HAP-1 (cell line): ENCODE data around the gene RYR1.
"Not testable (repeated sequence)": the region's sequence is repeated elsewhere in the genome, so short reads cannot be mapped to it uniquely, and the experiment has no call there.

Source experiments
- DNase-seq, 2 experiments: peaks; one replicate each; pipeline ENCODE4 v3.0.0-alpha.2; 2016 to 2020; ENCODE audit warnings: low spot score in 2 of 2
- H3K27me3 ChIP-seq: fragments of 250-450 bp; sonication (Bioruptor Pico); 2 replicates; pipeline ENCODE4 v1.5.1; 2020; ENCODE audit warnings: low read depth, mild to moderate bottlenecking, moderate library complexity
- H3K36me3 ChIP-seq: fragments of 250-450 bp; sonication (Bioruptor Pico); replicated peaks from 2 replicates; pipeline ENCODE4 v1.5.1; 2020; ENCODE audit warnings: mild to moderate bottlenecking
- H3K4me1 ChIP-seq: fragments of 250-450 bp; sonication (Bioruptor Pico); 2 replicates; pipeline ENCODE4 v1.5.1; 2020; ENCODE audit warnings: mild to moderate bottlenecking
- H3K4me3 ChIP-seq: fragments of 250-450 bp; sonication (Bioruptor Pico); 2 replicates; pipeline ENCODE4 v1.5.1; 2020; ENCODE audit warnings: mild to moderate bottlenecking, moderate library complexity
- H3K9me3 ChIP-seq: fragments of 250-450 bp; sonication (Bioruptor Pico); 2 replicates; pipeline ENCODE4 v1.5.1; 2020; ENCODE audit warnings: mild to moderate bottlenecking, moderate library complexity
- in situ Hi-C: fragments of 300-500 bp; cut with MboI; formaldehyde crosslinking; loops from 3 replicates; pipeline ENCODE4 v1.14.3; 2020; ENCODE audit warnings: low sequenced_read_pairs, inconsistent platforms, mixed read lengths

The RYR1 gene

GRCh38 chr19:38425222-38425809 is 8.2 kb upstream of the RYR1 start:
- H3K4me3 ChIP-seq, result no peak overlapping the region
- in situ Hi-C loops, result no loop called here

DNA sequence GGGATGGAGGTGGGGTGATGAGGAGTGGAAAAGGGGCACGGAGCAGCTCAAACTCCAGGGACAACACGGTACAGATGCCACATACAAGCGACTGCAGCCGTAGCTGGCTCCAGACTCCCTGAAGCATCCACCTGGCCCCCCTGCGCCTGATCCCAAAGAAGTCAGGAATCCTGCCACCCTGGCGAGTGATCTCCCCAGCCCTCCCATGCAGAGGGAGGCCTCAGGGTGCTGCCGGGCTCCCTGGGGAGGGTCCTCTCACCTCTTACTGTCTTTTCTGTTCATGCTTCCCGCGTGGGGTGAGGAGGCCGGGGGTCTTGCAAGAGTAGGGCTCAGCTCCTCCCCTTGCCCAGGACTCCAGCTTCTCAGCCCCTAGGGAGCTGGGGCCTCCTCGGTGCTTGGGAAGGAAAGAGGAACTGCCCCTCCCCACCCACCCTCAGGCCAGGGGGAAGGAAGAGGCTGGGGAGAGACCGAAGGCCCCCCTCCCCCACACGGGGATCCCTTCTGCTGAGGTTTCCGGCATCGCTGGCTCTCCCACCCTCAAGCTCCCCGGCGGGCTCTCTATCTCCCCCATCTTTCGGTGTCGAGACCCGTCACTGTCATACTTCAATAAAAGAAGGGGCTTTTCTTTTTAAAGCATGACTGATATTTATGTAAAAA is 7.6 kb upstream of the RYR1 start, which contains the start of gene RASGRP4:
TSS of gene RASGRP4 (minus strand) at position 410 of the 657 bp plus-strand sequence. CDS start at position 282, 128 bp downstream.
- no peaks in the 10 kb centered on the region for H3K9me3 ChIP-seq
- no peak for DNase-seq
- H3K36me3 ChIP-seq, result no peaks in the 10 kb centered on the region
- H3K4me1 ChIP-seq, result no peaks in the 10 kb centered on the region
- H3K27me3 ChIP-seq, result no peaks in the 10 kb centered on the region
- H3K4me3 ChIP-seq, result no peak within 1 kb of the TSS
- in situ Hi-C loops, result no loop called here

More at GRCh38 chr19:38425222-38425809, 8.2 kb upstream of the RYR1 start:
- Histone ChIP-seq H3K9me3 (no peaks in the 10 kb centered on the region), H3K4me1 (no peaks in the 10 kb centered on the region), H3K27me3 (no peaks in the 10 kb centered on the region), H3K36me3 (no peaks in the 10 kb centered on the region)
- DNase-seq, result no peak

DNA sequence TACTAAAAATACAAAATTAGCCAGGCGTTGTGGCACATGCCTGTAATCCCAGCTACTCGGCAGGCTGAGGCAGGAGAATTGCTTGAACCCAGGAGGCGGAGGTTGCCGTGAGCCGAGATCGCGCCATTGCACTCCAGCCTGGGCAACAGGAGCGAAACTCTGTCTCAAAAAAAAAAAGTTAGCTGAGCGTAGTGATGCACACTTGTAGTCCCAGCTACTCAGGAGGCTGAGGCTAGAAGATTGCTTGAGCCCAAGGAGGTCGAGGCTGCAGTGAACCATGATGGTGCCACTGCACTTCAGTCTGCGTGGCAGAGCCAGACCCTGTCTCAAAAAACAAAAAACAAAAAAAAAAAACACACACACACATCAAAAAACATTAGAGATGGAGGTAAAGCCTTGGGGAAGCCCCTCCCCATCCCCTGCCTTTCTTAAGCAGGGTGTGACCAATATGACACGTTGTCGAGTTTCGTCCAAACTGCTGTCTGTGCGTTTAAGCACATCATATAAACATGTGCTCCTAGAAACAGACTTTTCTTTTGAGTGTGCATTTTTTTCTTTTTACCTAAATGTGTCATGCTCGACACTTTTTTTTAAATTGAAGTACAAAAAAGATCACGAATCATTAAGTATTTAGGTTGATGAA is 6.3 kb upstream of the RYR1 start:
- H3K4me3 ChIP-seq, DNase-seq, H3K9me3 ChIP-seq, in situ Hi-C loops, H3K27me3 ChIP-seq, H3K36me3 ChIP-seq, H3K4me1 ChIP-seq: not testable (repeated sequence)

DNA sequence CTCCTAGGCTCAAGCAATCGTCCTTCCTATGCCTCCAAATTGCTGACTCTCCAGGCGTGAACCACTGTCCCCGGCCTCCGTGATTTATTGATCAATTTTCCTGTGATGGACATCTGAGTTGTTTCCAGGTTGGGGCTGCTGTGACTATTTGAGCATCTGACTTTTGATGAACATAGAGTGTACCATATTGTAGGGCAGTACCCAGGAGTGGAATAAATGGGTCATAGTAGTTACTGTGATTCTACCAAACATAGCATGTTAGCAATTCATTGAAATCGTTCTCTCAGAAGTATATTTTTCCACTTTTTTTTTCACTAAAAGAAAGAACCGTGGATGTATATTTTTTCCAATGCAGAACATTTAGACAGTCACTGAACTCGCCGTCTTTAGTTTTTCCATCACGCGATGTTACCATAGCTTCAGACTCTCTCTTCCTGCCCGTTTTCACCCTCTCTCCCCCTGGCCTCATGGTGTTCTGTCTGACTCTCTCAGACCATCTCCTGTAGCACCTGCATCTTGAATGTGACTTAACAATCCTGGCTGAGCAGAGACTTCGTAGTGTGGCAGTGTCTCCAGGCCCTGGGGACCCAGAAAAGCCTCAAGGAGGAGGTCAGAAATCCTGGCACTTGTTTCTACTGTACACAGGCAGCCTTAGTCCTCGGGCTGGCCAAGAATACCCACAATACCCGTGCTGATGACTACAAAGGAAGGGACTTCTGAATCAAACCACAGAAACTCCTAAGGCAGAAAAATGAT is 4.3 kb upstream of the RYR1 start:
- H3K4me3 ChIP-seq, result no peak overlapping the region
- no peaks in the 10 kb centered on the region for H3K36me3 ChIP-seq
- no peaks in the 10 kb centered on the region for H3K9me3 ChIP-seq
- in situ Hi-C loops, result no loop called here
- no peaks in the 10 kb centered on the region for H3K4me1 ChIP-seq
- DNase-seq, result no peak
- H3K27me3 ChIP-seq, result no peaks in the 10 kb centered on the region

GRCh38 chr19:38429811-38430156 is 3.7 kb upstream of the RYR1 start:
- Histone ChIP-seq H3K36me3 (no peaks in the 10 kb centered on the region), H3K27me3 (no peaks in the 10 kb centered on the region), H3K9me3 (no peaks in the 10 kb centered on the region), H3K4me3 (no peak overlapping the region), H3K4me1 (no peaks in the 10 kb centered on the region)
- no peak for DNase-seq
- in situ Hi-C loops, result no loop called here

- in situ Hi-C loops, result no loop called here
- Histone ChIP-seq H3K4me1 (no peaks in the 10 kb centered on the region), H3K4me3 (no peak overlapping the region), H3K27me3 (no peaks in the 10 kb centered on the region), H3K9me3 (no peaks in the 10 kb centered on the region), H3K36me3 (no peaks in the 10 kb centered on the region)
- DNase-seq, result no peak
Observed at GRCh38 chr19:38430931-38431330, 2.6 kb upstream of the RYR1 start.

GRCh38 chr19:38434549-38435051 is 1.1 kb downstream of the RYR1 start:
- in situ Hi-C loops, result no loop called here
- H3K4me3 ChIP-seq, result no peak overlapping the region

DNA sequence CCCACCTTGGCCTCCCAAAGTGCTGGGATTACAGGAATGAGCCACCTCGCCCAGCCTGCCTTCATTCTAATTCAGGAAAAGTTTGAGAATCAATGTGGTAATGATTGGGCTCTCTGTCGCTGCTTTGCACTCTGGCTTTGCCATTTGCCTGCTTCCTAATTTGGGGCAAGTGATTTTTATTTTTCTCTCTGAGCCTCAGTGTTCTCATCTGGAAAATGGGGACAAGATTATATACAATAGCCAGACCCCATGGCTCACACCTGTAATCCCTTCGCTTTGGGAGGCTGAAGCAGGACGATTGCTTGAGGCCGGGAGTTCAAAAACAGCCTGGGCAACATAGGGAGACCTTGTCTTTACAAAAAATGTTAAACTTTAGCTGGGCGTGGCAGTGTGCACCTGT is 3.8 kb downstream of the RYR1 start:
- Histone ChIP-seq H3K4me3 (no peak overlapping the region), H3K4me1 (no peaks in the 10 kb centered on the region), H3K9me3 (no peaks in the 10 kb centered on the region), H3K36me3 (no peaks in the 10 kb centered on the region), H3K27me3 (no peaks in the 10 kb centered on the region)
- in situ Hi-C loops, result no loop called here
- no peak for DNase-seq

More at GRCh38 chr19:38434549-38435051, 1.1 kb downstream of the RYR1 start:
- Histone ChIP-seq H3K9me3 (no peaks in the 10 kb centered on the region), H3K36me3 (no peaks in the 10 kb centered on the region), H3K4me1 (no peaks in the 10 kb centered on the region), H3K27me3 (no peaks in the 10 kb centered on the region)
- DNase-seq, result peak in 1 of 2 experiments; percentile 43

DNA sequence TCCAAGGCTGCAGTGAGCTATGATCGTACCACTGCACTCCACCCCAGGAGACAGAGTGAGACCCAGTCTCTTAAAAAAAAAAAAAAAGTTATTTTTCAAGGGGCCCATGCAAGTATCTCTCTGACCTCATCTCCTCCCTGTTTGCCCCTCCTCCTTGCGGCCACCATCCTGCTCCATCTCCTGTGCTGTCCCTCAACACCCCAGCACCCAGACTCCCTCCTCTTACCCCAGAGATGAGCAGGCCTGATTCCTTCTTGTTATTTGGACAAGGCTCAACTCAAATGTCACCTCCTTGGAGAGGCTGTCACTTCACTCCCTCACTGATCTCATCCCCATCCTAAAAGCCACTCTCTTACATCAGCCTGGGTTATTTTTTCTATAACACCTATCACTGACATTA is 4.4 kb downstream of the RYR1 start:
- in situ Hi-C loops, result no loop called here
- no peaks in the 10 kb centered on the region for H3K27me3 ChIP-seq
- DNase-seq, result no peak
- H3K9me3 ChIP-seq, result no peaks in the 10 kb centered on the region
- H3K36me3 ChIP-seq, result no peaks in the 10 kb centered on the region
- H3K4me1 ChIP-seq, result no peaks in the 10 kb centered on the region
- no peak overlapping the region for H3K4me3 ChIP-seq

DNA sequence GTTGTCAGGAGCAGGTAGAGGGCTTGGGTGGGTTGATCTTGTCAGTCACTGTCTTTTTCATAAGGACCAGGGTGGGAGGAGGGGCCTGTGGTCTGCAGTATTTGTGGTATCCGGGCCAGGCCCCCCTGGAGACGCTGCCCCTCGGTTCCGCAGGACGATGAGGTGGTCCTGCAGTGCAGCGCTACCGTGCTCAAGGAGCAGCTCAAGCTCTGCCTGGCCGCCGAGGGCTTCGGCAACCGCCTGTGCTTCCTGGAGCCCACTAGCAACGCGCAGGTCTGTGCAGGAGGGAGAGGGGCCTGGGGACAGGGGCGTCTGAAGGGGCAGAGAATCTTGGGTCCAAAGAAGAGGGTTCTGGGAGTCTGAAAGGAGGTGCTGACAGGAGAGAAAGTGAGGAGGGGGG is 7.1 kb downstream of the RYR1 start:
- Histone ChIP-seq H3K4me1 (no peaks in the 10 kb centered on the region), H3K27me3 (no peaks in the 10 kb centered on the region), H3K36me3 (no peaks in the 10 kb centered on the region), H3K4me3 (no peak overlapping the region), H3K9me3 (no peaks in the 10 kb centered on the region)
- no peak for DNase-seq
- in situ Hi-C loops, result no loop called here

DNA sequence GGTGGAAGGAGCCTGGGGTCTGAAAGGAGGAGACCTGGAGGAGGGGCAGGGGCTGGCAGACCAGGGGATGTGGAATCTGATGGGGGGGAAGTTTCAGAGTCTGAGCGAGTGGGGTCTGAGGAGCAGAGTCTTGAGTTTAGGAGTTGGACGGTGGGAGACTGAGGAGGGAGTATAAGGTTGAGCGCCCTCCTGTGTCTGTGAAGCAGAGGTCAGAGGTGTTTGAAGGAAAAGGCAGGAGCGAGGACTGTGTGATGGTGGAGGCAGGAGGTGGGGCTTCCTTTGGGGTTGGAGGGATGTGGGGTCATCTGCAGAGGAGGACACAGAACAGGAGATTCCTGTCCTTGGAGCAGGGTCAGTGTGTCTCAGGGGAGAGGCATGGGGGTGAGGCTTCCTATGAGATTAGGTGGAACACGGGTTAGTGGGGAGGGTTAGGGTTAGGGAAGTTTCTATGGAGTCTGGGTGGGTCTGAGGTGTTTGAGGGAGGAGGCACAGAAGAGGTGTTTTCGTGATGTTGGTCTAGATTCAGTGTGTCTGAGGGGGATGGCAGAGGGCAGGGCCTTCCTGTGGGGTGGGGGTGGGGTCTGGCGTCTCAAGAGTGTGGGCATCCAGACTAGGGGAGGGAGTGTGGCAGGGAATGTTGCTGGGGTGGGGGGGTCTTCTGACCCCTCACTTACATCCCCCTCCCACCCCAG is 8.3 kb downstream of the RYR1 start:
- H3K4me1 ChIP-seq, result no peaks in the 10 kb centered on the region
- H3K4me3 ChIP-seq, result no peak overlapping the region
- no peaks in the 10 kb centered on the region for H3K36me3 ChIP-seq
- peak in 1 of 2 experiments; percentile 18 for DNase-seq
- no peaks in the 10 kb centered on the region for H3K27me3 ChIP-seq
- no peaks in the 10 kb centered on the region for H3K9me3 ChIP-seq
- in situ Hi-C loops, result no loop called here

DNA sequence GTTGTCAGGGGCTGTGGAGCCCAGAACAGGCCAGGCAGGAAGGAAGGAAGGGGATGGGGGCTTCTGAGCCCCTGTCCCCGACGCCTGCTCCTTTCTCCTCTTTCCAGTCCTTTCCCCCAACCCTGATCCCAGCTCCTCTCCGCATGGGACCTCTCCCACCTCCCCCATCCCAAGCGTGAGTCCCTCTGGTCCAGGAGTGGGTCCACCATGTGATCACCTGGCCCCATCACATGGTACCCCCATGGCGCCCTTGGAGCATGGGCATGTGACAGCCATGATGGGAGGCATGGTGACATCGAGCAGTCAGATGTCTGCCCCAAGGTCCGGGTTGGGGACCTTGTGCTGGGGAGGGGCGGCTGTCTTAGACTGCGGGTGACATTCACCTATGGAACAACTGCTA is 9.2 kb downstream of the RYR1 start:
- Histone ChIP-seq H3K27me3 (no peaks in the 10 kb centered on the region), H3K4me3 (no peak overlapping the region), H3K36me3 (no peaks in the 10 kb centered on the region), H3K9me3 (no peaks in the 10 kb centered on the region), H3K4me1 (no peaks in the 10 kb centered on the region)
- in situ Hi-C loops, result no loop called here
- DNase-seq, result no peak

DNA sequence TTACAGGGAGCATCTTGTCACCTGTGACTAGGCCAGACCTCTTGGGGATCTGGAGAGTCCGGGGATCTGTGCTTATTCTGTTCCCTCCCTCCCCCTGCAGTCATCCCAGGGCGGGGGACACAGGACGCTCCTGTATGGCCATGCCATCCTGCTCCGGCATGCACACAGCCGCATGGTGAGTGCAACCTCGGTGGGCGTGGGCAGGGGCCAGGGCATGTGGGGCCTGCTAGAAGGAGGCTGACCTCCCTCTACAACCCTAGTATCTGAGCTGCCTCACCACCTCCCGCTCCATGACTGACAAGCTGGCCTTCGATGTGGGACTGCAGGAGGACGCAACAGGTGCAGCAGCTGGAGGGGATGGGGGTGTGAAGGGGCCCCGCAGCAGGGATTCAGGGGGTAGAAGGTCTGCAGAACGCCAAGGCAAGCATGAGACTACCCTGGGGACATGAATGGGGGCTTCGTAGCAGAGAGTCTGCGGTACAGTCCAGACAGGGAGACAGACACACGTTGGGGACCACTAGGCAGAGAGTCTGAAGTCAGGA is 10.0 kb downstream of the RYR1 start:
- Histone ChIP-seq H3K36me3 (no peaks in the 10 kb centered on the region), H3K9me3 (no peaks in the 10 kb centered on the region), H3K27me3 (no peaks in the 10 kb centered on the region), H3K4me3 (no peak overlapping the region), H3K4me1 (no peaks in the 10 kb centered on the region)
- in situ Hi-C loops, result no loop called here
- no peak for DNase-seq
